HFF-Myc (cell line): Measurements from ENCODE around the gene VPS9D1.

Experiments
- DNase-seq: peaks from one replicate; pipeline ENCODE4 v3.0.0-alpha.2; 2011; ENCODE audit warnings: low read depth; ENCODE audit errors: extremely low read depth
- H3K4me3 ChIP-seq: replicated peaks from 2 replicates; pipeline ENCODE4 v1.5.1; 2011; ENCODE audit warnings: low read depth, mild to moderate bottlenecking, control low read depth, low read length
- CTCF ChIP-seq: IDR thresholded peaks from 2 replicates; pipeline ENCODE4 v1.5.1; 2012; ENCODE audit warnings: mild to moderate bottlenecking, low read depth, low read length, control low read depth; ENCODE audit errors: missing control alignments

Gene VPS9D1

GRCh38 chr16:89709716-89710432 lies 10.8 kb downstream of the VPS9D1 start:
- DNase-seq = no peak
- TF ChIP-seq CTCF = no peak
- no peak overlapping the region for H3K4me3 ChIP-seq

- H3K4me3 ChIP-seq = no peak overlapping the region
- DNase-seq = no peak
- no peak for TF ChIP-seq CTCF
Observed at GRCh38 chr16:89709166-89709565, 11.5 kb downstream of the VPS9D1 start.

- DNase-seq = no peak
- TF ChIP-seq CTCF = no peak
- H3K4me3 ChIP-seq = no peak overlapping the region
Observed at GRCh38 chr16:89708481-89708931, 12.2 kb downstream of the VPS9D1 start.

- TF ChIP-seq CTCF = no peak
Observed at GRCh38 chr16:89707695-89708094, 13.0 kb downstream of the VPS9D1 start.

GRCh38 chr16:89706518-89707260 lies 14.0 kb downstream of the VPS9D1 start:
- DNase-seq = no peak
- TF ChIP-seq CTCF = no peak
- no peak overlapping the region for H3K4me3 ChIP-seq

More at GRCh38 chr16:89707695-89708094, 13.0 kb downstream of the VPS9D1 start:
- DNase-seq = no peak
- no peak overlapping the region for H3K4me3 ChIP-seq

GRCh38 chr16:89705006-89705405 lies 15.7 kb downstream of the VPS9D1 start:
- no peak for DNase-seq
- H3K4me3 ChIP-seq = no peak overlapping the region
- no peak for TF ChIP-seq CTCF
